NCI-H82 treated with DMSO at 0.1 percent for 48 hours (cell line): ENCODE results near the gene UVRAG.
A peak's percentile ranks its signal among the peaks of the same experiment; 100 is the strongest.

Experiments
- DNase-seq: peaks from one replicate; lab custom pipeline; 2025; ENCODE audit not compliant: unreplicated experiment; lab: John Stamatoyannopoulos, UW

The UVRAG gene

DNA sequence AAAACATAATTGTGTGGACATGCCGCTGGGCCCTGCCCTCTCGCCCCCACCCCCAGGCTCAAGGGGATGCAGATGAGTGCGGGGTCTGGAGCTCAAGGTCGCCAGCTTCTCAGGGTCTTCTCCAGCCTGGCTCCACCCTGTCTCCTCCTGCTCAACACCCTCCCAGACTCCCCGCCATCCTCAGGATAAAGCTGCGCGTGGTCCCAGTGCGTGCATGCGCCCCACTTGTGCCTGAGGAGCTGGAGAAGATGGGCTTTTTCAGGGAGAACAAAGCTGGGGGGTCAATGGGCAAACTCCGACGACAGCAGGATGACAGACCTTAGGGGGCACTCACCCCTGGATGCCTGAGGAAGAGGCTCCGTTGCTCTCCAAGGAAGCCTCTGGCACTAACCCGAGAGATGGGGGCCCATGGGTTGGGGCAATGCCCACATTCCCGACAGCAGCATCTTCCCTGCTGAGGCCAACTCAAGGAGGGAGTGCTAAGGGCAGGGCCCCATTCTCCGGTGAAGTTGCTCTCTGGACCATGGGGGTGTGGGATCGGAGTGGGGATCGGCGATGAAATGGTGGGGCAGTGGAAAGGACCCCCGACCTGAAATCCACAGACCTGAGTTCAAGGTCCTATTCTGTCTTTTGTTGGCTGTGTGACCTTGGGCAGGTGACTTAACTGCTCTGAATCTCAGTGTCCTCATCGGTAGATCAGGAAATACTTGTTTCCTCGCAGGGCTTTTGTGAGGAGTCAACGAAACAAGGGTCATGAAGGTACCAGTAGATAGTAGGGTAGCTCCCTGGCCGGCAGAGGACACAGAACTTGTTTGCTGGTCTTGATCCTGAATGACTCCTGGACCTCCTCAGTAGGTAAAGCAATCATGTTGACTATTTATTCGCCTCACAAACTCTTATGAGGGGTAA is 343.6 kb downstream of the UVRAG start:
- no peak for DNase-seq

DNA sequence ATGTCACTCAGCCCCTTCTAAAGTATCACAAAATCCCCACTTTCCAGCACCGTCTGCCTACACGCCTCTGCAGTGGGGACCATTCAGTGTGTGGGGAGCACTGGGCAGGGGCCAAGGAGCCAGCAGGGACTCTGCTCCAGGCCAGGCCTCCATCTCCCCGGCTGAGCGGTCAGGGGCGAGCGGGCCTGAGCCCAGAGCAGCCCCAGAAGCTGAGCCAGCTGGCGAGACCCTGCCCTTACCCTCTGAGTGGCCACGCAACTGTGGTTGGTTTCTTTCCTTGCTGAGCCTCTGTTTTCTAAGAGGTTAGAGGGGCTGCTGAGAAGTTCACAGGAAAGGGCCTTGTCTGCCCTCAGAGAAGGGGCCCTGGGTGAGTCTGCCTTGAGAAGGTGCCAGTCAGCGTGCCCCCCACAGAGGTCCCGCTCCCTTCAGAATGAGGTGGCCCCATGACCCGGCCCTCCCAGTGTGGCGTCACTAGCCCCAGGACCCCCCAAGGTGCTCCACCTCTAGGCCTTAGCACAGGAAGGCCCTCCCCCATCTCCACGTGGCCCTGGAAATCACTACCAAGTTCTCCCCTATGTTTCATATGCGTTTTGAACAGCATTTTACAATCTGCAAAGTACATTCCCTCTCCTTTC is 344.4 kb downstream of the UVRAG start:
- no peak for DNase-seq

DNA sequence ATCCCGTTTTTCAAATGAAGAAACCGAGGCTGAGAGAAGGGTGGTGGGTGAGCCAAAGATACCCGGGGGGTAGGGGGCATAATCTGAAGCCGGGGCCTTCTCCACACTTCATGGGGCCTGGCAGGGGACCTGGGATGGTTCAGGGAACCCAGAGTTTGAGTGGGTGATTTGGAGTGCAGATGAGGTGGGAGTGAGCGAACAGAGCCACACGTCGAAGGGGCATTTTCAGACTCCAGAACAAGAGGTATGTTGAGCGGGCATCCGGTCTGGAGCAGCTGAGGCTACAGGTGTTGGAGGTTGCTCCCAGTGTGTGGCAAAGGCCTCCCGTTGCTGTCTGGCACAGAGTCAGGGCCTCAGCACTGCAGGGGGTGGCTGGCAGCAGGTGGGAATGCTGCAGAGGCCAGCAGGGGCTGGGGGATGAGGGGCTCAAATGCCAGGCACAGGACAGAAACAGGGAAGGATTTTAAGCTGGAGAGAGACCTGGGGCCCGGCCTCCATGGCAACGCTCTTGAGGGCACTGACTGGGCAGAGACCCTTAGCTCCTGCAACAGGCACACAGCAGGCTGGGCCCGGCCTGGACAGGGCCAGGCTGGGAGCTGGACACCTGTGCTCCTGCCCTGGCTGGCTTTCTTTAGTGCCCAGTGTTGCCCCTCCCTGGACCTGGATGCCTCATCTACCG is 345.1 kb downstream of the UVRAG start:
- no peak for DNase-seq

DNA sequence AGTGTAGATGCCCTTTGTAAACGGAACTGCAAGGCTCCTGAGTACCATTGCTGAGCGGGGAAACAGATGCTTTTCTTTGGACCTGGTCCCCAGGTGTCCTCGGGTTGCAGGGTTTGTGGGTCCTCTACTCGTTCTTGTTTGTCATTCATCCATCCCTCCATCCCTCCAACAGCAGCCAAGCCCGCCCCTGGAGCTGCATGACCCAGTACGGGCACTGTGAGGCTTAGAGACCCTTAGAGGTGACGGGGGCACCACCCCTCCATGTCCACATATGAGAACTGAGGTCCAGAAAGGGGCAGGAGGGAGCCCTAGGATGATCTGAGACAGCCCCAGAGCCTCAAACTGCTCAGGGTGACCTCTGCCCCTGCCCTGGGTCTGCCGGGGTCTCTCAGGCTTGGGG is 345.8 kb downstream of the UVRAG start:
- no peak for DNase-seq

DNA sequence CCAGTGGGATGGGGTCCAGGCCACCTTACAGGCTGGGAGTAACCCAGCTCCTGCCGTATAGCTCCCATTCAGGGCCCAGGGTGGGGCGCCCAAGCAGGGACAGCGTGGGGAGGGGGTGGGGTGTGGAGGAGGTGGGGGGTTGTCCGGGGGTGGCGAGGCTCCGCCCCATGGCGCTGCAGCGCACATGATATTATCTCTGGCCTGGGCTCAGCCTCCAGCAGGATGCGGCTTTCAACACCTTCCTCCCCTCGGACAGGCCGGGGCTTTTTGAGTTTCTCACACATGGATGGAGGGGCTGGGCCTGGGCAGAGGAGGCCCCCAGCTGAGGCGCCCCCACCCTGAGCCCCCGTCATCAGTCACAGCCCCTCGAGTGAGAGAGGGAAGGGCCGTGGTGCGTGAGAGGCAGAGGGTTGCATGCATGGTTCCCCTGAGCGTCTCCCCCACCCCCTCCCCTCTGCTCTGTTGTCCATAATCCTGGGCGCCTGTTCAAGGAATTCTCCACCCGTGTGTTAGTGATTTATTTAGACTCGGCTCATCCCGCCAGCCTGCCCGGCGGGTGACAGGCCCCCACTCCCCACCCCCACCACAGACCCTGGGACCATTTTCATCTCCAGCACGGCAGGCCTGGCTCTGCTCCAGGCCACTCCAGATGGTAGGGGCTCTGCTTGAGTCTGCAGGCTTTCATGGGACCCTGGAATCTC is 346.4 kb downstream of the UVRAG start:
- DNase-seq, result no peak

DNA sequence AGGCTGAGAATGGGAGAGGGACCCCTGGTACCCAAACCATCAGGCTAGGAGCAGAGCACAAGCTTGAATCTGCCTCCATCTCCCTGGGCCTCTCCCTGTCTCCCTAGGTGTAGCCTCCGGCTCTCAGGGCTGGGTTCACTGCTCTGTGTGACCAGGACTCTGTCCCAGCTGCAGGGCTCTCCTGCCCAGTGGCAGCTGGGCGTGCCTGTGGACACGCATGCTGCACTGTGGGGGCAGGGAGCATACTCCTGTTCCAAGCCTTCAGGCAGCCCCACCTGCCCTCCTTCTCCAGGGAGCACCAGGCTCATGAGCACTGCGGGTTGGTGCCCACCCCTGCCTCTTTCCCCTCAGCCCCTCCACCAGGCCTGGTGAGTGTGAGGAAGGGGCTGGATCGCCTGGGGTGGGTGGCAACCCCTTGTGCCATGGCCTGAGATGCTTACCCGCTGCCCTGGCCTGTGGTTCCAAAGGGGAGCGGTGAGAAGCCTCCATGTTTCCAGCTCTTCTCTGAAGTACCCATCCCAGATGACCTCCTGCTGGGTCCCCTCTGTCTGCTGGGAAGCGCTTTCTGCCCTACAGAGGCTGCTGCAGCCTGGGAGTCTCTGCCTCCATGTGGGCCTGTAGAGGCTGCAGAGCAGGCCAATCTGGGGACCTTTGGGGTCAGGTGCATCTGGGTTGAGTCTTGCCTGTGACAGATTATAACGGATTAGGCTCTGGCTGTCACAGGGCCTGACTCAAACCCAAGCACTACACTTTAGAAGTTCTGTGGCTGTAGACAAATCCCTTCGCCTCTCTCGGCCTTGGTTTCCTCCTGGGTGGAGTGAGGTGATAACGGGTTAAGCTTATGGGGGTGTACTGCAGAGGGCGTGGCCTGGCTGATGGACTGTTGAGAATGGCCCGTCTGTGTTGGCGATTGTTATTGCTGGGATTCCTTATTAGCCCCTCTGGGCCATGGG is 347.6 kb downstream of the UVRAG start:
- peak; percentile 55 for DNase-seq

DNA sequence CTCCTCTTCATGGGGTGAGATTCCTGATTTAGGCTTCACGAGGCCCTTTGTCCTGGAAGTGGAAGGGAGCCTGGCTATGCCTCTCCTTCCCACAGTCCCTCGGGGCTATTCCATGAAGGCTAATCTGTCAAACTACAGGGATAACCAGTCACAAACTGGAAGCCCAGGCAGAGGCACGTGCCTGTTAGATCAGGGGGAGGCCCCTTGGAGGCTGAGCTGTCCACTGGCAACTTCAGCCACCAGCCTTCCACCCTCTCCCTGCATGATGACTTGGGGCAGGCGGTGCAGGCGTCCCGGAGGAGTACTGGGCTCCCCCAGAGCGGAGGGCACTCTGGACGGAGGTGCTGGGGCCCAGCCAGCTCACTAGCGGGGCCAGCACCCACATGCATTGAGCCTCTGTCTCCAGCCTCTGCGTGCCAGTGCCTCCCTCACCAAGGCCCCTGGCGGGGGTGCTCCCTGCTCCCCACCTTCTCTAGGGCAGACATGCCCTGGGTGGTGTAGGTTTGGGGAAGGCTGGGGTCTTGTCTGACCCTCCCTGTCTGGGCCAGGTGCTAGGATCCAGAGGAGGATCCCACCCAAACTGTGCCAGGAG is 348.4 kb downstream of the UVRAG start:
- no peak for DNase-seq

DNA sequence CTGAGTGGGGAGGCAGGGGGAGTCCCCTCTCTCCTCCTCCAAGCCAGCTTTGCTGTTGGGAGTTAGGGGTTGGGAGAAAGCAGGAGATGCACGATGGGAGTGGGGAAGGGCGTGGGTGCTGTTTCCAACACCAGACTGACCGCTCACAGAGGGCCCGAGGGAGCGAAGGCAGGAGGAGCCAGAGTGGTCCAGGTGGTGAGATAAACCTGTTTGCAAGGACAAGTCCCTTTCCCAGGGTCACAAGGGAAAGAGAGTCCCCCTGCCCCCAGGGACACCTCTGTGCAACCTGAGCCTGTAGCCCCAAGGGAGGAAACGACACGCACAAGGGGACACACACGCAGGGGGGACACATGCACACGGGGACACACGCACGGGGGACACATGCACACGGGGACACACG is 349.1 kb downstream of the UVRAG start:
- DNase-seq, result no peak

DNA sequence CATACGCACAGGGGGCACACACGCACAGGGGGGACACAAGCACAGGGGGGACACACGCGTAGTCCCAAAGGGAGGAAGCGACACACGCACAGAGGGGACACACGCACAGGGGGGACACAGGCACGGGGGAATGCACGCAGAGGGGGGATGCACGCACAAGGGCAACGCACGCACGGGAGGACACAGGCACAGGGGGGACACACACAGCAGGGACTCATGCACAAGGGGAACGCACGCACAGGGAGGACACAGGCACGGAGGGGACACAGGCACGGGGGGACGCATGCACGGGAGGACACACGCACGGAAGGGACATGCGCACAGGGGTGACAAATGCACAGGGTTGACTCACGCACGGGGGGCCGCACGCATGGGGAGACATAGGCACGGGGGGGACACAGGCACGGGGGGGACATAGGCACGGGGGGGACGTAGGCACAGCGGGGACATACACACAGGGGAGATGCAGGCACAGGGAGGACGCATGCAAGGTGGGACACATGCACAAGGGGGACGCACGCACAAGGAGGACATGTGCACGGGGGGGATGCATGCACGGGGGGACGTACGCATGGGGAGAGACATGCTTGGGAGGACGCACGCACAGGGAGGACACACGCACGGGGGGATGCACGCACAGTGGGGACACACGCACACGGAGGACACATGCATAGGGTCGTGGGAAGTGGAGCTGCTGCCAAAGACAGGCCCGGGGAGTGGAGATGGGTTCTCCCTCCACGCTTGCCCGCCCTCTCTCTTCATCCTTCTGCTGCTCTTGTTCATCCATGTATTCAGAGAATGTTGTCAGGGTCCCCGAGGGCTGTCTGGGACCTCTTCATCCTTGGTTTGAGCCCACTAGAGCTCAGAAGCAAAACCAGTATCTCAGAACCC is 350.1 kb downstream of the UVRAG start:
- no peak for DNase-seq

DNA sequence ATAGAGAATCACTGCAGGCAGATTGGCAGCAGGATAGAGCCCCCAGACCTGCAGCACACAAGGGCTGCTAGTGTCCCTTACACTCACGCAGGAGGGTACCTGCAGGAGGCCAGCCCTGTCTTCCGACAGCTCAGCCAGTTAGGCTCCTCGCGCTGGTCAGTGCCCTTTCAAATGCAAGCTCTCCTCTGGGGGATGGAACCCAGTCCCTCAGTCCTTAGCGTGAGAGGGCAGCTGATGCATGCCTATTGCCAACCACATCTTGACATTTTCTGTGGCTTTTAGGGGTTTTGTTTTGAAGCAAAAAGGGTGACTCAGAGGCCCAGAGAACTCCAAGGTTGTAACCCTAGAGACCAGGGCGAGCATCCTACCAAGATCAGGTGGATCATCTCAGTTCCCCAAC is 351.3 kb downstream of the UVRAG start:
- DNase-seq, result no peak

DNA sequence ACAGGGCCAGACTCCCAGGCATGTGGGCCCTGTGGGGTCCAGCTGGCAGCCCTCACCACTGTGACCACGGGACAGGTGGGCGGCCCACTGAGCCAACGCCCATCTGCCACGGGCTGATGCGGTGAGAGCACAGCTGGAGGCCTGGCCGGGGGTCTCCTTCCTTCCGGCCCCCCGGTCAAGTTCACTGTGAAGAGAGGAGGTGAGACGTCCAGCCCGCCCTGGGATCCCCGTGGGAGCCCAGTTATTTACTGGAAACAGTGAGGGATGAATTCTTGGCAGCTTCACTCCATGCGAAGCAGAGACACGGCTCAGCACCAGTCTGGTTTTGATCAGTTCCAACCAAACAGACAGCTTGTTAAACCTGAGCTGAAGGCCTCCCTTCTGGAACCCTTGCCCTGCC is 352.6 kb downstream of the UVRAG start:
- DNase-seq, result no peak

DNA sequence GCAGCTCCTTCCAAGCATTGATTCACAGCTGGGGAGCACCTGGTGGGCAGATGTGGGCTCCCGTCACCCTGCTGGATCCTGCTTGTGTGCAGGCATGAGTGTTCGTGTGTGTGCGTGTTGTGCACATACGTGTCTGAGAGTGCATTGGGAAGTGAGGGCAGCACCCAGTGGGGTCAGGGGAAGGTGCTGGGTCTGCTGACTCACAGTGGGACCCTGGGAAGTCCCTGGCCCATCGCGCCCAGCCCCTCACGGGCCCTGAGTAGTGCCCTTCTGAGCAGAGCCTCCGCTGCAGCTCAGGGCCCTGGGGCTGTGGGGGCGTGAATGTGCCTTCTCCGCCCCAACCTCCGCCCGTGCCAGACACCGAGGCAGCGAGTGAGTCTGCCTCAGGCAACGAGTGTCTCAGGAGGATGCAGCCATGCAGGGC is 354.5 kb downstream of the UVRAG start:
- DNase-seq, result no peak

DNA sequence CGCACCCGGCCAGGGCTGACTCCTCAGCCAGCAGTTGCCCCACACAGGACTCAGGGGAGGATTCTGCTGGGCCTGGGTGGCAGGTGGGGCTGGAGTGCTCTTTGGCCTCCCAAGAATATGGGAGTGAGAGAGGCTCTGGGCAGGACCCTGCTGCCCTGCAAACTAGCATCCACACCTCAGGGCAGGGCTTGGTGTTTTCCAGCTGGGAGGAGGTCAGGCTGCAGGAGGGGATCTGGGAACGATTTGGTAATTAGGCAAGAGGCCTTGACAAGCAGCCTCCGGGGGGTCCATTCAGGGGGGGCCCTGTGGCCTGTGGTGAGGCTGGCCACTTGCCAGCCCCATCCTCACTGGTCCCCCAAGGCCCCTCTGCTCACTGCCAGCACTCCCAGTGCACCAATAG is 355.5 kb downstream of the UVRAG start:
- no peak for DNase-seq

DNA sequence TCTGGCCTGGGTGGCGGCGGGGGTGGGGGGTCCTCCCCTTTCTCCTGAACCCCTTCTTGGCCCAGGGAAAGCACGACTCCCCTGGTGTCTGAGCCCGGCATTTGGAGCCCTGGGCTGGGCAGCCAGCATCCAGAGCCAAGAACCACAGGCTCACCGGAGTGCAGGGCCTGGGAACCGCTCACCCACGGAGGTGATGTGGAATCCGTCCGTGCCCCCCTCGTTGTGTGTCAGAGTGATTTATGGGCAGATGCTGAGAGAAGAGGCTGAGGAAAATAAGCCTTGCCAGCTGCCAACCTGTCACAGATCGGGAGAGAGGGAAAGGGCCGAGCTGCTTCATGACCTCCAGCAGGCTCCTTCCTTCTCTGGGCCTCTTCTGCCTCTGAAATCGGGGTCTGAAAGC is 357.6 kb downstream of the UVRAG start:
- DNase-seq, result peak; percentile 9

DNA sequence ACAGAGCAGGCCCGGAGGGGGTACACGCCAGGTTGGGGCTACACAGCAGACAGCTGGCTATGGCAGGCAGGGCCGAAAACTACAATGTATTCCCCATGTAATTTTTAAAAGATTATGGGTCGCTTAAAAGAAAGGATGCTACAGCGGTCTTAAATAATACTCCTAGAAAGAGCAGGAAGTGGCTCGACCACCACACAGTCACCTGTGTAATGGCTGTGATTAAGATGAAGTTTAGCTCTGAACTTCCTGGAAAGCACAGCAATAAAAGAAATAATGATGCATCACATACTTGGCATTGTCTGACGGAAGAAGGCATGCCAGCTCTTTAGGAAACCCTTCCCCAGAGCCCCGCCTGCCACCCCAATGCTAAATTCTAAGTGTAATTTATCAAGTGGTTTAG is 358.7 kb downstream of the UVRAG start:
- DNase-seq, result no peak

DNA sequence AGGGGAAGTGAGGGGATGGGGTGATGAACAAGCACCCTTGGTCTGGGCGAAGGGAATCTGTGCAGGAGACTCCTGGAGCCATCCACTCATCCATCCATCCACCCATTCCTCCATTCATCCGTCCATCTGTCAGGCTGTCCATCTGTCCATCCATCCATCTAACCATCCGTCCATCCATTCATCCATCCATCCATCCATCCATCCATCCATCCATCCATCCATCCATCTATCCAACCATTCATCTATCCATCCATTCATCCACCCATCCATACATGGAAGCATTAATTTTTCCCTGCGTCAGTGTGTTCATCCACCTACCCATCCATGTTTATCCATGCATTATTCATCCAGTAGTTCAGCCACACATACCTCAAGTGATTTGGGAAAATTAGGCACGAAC is 359.3 kb downstream of the UVRAG start:
- no peak for DNase-seq

DNA sequence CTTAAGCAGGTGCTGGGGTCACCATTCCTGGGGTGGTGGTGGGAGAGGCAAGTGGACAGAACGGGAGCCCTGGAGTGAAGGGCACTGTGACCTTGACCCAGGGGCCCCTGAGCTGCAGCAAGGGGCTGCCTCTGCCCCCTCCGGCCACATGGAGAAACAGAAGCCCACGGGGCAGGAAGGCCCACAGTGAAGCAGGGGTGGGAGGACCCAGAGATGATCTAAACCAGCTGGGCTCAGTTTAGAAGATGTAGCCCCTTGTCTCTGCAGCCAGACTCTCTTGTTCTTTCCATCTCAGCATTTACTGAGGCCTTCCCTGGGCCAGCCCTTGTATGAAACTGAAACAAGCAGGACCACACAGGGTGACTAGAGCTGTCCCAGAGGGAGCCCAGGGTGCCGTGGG is 360.8 kb downstream of the UVRAG start:
- no peak for DNase-seq

DNA sequence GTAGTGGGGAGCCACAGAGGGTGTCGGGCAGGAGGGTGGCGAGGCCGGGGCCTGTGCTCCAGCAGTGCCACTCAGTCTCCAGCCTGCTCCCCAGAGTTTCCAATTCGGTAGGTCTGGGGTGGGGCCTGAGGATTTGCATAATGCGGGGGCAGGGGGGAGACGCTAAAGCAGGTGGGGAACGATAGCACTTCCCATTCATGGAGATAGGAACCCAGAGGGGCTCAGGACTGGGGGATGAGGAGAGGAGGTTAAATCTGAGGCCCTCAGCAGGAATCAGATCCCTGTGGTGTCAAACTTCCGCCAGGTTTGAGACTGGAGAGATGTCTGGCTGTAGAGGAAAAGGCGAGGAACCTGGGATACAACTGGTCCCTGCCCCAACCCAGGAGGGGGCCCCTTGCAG is 361.5 kb downstream of the UVRAG start:
- DNase-seq, result no peak

DNA sequence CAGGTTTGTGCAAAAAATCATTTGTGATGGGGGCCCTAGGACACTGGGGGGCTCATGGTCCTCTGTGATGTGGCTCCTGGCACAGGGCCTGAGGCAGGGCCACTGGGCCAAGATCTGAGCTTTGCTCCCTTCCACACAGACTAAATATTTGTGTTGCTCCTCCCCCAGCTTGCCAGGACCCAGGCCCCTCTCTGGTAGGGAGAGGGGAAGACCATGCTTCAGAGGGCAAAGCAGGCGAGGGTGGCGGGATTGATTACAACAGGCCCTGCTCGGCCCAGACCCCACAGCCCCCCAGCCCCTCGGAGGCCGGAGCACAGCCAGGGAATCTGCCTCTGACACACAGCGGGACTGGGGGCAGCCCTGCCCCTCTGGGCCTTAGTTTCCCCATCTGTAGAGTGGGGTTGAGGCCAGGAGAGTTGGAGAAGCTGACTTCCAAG is 362.3 kb downstream of the UVRAG start:
- DNase-seq, result no peak
